GM04503 (cell line): ENCODE measurements around the gene HID1.

ENCODE experiments used
- DNase-seq: peaks from one replicate; pipeline ENCODE4 v3.0.0-alpha.2; 2012; ENCODE audit warnings: low read depth

HID1 gene

DNA sequence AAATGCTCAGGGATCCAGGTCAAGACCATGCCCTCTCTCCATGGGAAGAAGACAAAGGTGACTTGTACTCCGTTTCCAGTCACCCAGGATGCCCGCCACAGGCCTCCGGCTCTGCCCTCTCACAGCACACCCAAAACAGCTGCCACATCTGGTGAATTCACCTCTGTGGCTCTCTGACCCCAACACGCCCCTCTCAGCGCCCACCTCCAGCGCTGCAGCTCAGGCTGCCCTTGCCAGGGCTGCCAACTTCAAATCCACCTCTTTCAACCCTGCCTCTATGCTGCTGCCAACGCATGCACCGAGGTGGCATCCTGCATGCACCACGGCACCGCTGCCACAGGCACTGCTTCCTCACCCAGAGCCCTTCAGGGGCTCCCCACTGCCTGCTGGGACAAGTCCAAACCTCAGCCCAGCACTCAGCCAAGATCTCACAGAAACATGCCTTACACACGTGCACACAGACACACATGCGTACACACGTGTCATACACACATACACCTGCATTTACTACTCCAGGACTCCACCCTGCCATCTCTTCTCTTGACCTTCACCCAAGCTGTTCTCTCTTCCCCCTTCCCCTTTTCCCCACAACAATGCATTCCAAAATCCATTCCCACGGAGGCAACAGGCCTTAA lies 7.5 kb downstream of the HID1 start:
- no peak for DNase-seq

DNA sequence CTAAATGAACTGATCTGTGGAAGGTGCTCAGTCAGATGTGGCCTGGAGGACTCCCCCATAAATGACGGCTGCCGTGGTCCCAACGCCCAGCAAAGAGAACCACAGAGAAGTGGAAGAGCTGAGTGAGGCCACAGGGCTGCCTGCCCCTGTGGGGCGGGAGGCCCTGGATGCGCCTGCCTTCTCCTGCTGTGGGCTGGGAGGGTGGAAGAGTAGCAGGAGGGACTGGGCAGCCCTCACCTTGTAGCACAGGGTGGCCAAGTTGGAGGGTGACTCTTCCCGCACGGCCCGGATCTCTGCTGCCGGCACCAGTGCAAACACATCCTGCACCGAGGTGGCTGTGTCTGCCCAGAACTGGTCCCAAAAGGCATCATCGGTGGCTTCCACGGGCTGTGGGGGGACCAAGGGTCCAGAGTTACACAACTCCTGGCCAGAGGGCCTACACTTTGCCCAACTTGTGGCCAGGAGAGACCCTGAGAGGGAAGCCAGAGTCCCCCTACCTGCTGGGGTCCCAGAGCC lies 8.3 kb downstream of the HID1 start:
- no peak for DNase-seq

DNA sequence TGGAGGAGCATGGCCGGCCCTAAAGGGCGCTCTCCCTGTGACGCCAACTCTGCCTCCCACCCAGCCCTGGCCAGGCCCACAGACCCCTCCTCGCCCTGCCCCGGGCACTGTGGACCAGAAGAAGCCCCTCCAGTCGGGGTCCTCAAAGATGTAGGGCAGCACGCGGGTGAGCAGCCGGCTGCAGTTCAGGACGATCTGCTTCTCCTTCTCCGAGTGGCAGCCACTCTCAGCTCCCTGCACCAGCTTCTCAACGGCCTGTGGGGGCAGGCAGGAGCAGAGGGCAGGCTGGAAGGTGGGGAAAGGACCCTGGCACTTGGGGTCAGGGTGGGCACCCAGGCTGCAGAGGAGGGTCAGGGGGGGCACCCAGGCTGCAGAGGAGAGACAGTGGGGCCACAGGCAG lies 8.9 kb downstream of the HID1 start:
- no peak for DNase-seq

DNA sequence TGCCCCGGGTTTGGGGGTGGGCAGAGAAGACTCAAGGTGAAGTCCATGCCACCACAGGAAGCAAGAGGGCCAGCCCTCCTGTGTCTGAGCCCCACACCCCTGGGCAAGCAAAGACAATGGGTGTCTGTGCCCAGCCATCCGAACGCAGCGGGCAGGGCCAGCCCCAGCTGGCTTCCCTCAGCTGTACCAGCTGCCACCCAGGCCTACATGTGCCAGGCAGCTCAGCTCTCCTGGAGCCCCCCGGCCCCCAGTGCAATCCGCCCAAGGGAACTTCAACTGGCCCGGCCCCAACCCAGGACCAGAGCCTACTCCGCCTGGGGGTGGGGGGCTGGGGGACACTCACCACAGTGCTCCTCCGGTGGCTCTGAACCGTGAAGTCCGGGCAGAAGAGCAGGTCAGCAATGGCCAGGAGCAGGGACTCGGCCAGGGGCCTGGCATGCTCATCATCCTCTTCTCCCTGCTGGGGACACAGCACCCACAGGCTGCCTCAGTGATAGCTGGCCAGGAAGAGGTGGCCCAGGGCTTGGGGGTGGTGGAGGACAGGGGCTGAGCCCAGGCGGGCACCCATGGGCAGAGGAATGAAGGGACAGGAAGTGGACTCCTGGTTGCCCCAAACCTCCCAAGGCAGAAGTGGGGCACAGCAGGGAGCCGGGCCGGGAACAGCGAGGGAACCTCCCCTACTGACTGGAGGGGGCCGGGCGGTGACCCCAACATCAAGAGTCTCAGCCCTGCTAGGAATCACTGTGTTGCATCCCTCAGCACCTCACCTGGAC lies 9.8 kb downstream of the HID1 start:
- DNase-seq: no peak

DNA sequence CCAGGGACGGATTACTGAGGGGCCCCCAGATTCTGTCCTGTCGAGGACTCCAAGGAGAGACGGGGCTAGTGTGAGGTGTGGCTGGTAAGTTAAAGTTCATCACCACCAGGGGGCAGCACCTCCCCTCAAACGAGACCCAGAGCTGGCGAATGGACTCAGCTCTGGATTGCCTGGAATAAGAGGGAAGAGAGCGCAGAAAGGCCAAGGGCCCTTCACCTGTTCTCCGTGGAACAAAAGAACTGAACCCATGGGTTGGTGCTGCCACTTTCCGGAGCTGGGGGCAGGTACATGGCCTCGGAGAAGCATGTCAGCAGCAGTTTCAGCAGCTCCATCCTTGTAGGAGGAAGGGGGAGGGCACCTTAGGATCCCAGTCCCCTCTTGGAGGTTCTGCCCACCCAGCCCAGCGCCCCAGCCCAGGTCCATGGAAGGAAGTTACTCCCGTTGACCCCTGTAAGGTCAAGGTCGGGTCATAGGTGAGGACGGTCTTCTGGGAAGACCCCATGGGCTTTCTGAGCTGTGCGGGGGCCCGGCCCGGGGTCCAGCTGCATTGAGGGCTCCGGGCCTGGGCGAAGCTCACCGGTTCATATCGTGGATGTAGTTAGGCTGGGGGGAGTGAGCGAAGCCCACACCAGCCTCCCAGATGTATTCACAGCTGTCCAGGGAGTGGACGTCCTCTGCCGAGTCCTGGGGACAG lies 10.8 kb downstream of the HID1 start:
- DNase-seq: no peak

DNA sequence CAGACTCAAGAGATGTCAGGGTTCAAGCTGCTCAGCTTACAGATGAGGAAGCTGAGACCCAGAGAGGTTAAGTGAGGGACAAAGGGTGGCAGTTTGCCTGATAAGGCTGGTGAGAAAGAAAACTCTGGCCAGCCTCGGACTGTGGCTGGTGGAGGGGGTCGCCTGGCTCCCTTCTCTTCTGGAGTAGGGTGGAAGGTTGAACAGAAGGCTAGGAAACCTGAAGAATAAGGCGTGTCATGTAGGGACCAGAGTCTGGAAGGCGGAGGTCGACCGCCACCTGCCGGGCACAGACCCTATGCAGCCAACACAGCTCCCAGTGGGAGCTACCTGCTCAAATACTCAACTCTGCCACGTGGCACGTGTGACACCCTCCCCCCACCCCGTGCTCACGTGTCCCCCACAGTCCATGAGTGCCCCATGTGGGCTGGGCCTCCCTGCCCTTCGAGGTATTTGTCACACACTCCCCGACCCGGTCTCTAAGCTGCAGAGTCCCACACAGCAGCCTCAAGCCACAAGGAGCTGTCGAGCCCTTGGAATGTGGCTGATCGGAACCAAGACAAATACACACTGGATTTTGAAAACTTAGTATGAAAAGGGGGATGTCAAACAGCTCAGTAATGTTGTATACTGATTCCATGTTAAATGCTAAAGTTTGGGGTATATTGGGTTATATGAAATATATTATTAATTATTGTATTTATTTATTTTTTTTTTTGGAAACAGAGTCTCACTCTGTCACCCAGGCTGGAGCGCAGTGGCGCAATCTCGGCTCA lies 11.8 kb downstream of the HID1 start:
- no peak for DNase-seq

DNA sequence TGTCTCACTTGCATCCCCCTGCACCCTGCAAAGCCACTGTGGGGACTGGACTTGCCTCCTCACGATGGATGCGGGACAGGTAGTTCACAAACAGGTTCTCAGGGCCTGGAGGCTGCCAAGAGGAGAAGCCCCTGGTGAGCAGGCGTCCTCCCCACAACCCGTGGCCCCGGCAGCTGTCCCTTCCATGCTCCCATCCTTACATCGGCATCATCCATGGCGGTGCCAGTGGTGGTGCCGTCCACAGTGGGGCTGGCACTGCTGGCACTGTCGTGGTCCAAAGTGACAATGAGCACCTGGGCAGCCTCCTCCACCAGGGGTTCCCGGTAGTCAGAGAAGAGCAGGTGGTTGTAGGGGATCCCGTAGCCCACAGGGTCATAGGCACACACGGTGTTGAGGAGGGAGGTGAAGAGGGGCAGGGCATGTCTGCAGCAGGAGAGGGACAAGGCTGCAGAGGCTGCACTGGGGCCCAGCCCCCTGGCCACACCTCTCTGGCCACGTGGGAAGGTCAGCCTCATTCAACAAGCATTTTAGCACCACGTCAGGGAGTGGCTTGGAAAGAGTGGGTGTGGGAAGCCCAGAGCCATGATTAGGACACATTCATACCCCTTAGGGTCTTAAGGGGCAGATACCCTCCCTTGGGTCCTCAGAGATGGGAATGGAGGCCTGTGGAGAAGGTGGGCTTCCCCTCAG lies 12.6 kb downstream of the HID1 start:
- DNase-seq: no peak

DNA sequence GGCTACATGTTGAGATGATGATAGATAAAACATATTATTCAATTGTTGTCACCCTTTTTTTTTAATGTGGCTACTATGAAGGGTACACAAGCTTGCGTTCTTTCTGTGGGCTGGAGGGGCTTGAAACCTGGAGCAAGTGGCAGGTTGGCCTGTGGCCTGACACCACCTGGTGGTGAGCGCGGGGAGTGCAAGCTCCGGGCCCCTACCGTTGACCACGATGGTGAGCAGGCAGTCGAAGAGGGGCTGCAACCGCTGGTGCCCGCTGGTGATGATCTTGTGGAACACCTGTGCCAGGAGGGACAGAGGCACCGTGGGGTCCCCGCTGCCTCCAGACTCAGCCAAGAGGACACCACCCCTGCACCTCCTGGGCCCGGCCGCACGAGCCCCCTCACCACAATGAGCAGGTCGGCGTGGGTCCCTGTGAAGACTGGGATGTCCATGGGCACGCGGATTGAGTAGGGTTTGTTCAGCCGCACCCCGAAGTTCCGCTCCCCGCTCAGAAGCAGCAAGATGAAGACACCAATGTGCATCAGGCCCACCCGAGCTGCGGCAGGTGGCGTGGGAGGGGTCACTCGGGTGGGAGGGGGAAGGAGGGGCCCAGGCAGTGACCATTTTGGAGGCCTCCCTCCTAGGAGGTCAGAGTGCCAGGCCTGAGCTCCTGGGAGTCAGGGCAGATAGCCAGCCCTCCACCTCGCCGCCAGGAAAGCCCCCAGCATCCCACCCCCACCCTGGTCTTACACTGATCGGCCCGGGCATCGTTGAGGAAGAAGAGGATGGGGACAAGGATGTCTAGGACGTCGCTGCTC lies 14.4 kb downstream of the HID1 start:
- DNase-seq: no peak

DNA sequence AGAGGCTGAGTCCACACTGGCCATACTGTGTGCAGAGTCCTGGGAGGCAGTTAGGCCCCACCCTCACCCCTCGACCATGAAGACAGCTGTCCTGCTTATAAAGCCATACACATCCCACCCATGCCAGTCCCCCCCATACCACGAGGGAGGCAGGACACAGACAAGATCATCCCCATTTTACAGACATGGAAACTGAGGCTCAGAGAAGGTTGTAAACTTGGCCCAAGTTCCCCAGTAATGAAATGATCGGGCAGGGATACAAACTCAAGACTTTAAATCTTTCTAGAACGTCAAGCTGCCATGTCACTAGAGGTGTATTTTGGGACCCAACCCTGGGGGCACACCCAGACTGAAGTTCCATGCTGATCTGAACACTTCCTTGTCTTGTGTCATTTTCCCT lies 16.5 kb downstream of the HID1 start:
- DNase-seq: no peak

DNA sequence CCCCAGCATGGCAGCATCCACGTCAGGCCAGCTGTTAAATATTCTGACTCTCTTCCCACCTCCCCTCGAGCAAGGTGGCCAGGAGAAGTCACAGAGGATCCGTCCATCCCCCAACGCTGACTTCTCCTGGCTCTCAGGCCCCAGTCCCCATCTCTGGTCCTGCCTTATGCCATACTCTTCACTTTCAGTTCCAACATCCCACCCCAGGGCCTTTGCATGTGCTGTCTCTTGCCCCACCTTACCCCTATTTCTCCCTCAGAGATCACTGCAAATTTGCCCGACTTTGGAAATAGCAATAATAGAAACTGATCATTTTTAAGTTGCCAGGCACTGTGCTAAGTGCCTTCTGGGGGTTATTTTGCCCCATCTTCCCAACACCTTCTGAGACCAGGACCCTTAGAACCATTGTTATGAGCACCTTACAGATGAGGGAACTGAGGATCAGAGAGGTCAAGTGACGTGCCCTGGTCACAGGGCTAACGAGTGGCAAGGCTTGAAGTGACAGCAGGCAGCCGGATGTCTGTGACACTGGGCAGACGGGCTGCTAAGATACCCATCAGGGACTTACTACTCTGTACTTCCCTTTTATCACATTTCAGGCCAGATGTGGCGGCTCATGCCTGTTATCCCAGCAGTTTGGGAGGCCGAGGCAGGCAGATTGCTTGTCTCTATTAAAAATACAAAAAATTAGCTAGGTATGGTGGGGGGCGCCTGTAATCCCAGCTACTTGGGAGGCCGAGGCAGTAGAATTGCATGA lies 17.7 kb downstream of the HID1 start:
- DNase-seq: no peak

DNA sequence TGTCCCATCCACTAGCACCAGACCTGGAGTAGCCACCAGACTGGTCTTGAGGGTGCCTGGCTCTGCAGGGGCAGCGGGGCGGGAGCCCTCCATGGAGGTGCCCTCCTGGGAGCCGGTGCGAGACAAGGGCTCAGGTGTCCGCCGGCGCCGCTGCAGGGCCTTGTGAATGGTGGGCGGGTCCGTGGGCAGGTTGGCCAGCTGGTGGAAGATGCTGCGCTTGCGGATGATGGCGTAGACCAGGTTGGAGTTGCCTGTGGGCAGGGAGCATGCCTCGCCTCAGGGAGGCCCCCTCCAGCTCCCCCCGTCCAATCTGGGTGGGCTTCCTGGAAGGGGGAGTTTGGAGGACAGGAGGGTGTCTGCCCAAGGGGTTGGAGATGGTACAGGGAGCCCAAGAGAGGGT lies 18.4 kb downstream of the HID1 start:
- DNase-seq: no peak

DNA sequence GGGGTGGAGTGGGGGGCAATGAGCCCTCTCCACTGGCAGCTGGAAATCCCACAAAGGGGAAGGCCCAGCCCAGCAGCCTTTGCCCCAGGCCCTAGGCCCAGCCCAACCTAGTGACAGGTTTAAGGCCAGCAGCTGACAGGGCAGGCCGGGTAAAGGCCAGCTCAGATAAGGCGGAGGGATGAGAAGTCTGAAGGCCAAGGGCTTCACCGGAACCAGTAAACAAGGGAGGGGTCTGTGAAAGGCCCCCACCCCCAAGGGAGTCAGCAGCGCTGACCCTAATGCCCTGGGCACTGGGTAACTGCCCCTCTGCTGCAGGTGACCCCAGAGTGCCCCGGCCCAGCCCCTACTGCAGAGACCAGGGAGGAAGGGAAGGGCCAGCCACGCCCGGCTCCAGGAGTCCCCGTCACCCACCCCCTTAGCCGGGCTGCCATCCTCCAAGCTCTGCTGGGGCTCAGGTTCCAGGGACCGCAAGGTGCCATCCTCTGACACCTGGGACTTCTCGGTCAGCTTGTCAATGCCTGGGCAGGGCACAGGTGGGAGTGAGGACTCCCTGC lies 19.3 kb downstream of the HID1 start:
- DNase-seq: no peak

DNA sequence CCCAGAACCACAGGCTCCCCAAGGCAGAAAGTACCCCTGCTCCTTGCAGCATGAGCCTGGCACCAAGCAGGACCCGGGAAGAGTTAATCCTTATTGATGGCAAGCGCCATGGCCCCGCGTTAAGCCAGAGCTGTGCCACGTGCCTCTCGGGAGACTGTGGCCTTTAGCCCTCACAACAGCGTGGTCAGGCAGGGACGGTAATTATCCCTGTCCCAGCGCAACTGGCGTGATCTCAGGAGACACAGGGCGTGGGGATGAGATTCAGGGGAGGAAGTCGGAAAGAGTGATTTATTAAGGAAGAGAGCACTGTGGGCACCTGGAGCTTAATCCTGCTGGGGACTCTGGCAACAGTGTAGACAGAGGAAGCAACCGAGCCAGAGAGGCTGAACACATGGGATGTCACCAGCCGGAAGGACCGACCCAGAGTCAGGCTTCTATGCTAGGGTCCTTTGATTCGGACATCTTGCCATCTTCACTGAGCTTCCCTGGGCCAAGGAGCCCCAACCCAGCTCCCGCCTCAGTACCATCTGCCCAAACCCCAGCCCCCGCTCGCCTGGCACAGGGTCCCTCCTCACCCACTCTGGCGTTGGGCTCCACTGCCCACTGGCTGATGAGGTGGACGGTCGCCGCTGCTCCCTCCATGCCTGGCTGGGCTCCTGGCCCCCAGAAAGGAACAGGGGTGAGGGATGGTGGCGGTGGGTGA lies 20.0 kb downstream of the HID1 start:
- no peak for DNase-seq

DNA sequence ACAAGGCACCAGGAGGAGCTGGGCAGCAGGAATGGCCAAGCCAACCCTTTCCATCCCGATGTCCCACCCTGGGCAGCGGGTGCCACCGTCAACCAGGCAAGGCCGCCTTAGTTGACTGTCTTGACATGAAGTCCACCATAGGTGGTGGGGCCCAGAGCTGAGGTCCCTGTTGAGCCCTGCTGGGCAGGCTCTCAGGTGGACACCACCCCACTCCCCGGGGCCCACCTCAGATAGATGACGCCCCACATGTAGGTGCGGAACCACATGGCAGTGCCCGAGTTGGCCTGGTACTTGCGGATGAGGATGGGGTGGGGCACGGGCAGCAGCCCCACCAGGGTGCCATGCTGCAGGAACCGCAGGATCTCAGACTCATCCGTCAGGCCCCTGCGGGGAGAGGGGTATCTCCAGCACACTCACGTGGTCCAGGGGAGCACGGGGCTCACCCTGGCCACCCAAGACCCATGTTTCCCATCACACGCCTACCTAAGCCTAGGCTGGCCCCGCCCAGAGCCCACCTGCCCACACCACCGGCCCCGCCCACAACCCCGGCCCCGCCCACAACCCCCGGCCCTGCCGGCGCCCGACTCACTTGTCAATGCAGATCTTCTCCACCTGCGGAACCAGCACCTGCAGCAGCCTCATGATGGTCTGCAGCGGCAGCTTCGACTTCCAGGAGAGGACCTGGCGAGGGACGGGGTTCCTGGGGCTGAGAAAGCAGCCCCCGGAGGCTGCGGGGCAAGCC lies 20.7 kb downstream of the HID1 start:
- no peak for DNase-seq

DNA sequence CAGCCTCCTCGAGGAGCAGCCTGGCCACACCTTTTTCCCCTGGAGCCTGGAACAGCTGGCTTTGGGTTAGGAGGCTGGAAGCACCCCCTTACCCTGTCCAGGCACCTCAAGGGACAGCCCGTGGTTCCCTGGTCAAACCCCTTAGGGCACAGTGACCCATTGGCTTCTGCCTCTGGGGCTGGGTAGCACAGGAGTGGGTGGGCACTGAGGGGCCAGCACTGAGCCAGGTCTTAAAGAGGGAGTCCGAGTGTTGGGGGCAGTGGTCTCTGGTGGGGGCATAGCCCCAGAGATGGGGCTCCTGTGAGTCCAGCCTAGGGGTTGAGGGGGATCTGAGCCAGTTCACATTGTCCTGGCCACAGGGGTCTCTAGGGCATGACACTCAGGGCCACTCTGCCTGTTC lies 21.5 kb downstream of the HID1 start:
- DNase-seq: no peak

DNA sequence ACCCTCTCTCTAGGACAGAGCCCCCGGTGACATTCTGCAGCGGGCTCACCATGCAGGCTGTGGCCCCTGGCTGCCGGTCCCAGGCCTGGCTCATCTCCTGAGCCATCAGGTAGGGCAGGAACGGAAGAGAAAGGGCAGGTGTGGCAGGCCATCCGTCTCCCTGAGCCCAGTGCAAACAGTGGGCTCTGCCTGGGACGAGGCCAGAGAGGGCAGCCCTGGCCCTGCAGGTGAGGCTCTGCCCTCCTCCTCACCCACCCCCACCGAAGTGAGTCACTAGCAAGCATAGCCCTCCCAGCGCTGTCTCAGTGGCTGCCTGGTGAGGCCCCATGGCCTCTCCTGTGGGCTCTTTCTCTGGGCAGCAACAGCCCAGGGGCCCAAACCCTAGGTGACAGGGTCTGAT lies 22.4 kb downstream of the HID1 start:
- no peak for DNase-seq

DNA sequence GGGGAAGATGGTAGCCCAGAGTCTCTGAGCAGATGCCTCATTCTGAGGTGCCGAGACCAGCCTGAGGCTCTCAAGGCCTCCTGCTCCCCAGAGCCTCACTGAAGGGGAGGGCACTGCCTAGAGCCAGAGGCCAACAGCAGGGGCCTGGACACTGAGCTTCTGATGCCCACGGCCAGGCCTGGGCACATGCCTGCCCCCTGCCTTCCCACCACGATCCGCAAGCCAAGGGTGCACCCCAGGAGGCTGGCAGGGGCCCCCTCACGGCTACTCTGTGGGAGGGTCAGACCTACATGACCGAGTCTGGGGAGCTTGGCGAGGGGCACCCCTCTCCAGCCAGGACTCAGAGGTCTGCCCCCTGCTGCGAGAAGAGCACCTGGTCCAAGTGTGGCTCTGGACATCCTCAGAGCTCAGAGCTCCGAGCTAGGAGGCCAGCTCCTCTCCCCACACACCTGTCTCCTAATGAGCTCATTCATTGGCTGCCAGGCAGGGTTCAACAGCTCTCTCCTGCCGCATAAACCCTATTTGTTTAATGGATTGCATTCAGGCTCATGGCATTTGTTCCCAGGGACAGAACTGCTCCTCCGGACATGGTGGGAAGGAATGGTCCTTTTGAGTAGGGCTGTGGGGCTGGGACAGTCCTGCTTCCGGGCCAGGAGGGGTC lies 23.0 kb downstream of the HID1 start:
- DNase-seq: no peak
